WERI-Rb-1 (cell line): ENCODE measurements around the gene SYNJ2.

Experiments
- DNase-seq: peaks from one replicate; pipeline ENCODE4 v3.0.0-alpha.2; 2020
- H3K27ac ChIP-seq: fragments of 250-450 bp; sonication (Bioruptor Pico); 2 replicates; pipeline ENCODE4 v1.5.1; 2020; ENCODE audit warnings: mild to moderate bottlenecking, moderate library complexity
- H3K27me3 ChIP-seq: fragments of 250-450 bp; sonication (Bioruptor Pico); 2 replicates; pipeline ENCODE4 v1.5.1; 2021; ENCODE audit warnings: mild to moderate bottlenecking, low read depth, moderate library complexity; ENCODE audit not compliant: insufficient read depth, severe bottlenecking
- H3K36me3 ChIP-seq: fragments of 250-450 bp; sonication (Bioruptor Pico); 2 replicates; pipeline ENCODE4 v1.5.1; 2020; ENCODE audit warnings: mild to moderate bottlenecking, moderate library complexity
- H3K4me3 ChIP-seq: 2 replicates; pipeline ENCODE4 v1.5.1; 2011; ENCODE audit warnings: low read depth, mild to moderate bottlenecking, control low read depth, low read length
- H3K9me3 ChIP-seq: fragments of 250-450 bp; sonication (Bioruptor Pico); 2 replicates; pipeline ENCODE4 v1.5.1; 2021; ENCODE audit warnings: mild to moderate bottlenecking, moderate library complexity; ENCODE audit not compliant: severe bottlenecking
- CTCF ChIP-seq: IDR thresholded peaks from 2 replicates; pipeline ENCODE4 v1.5.1; 2011; ENCODE audit warnings: low read depth, mild to moderate bottlenecking, control low read depth, inconsistent platforms, low read length

SYNJ2 gene

DNA sequence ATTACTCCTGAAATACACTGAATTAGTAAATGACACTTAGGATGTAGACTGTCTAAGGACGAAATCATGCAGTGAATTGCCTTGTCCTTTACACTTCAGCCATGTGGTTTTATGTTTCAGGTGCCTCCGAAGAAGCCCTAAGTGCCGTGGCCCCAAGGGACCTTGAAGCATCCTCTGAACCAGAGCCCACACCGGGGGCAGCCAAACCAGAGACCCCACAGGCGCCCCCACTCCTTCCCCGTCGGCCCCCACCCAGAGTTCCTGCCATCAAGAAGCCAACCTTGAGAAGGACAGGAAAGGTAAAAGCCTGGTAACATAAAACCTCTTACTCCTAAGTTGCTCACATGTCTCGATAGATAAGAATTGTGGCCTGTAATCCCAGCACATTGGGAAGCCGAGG is 111.1 kb downstream of the SYNJ2 start:
- DNase-seq, result no peak
- Histone ChIP-seq H3K4me3 (no peak overlapping the region), H3K27ac (no peak overlapping the region), H3K27me3 (no peaks in the 10 kb centered on the region), H3K9me3 (no peaks in the 10 kb centered on the region), H3K36me3 (peaks cover 34% of the 10 kb centered on the region)
- TF ChIP-seq CTCF, result no peak

DNA sequence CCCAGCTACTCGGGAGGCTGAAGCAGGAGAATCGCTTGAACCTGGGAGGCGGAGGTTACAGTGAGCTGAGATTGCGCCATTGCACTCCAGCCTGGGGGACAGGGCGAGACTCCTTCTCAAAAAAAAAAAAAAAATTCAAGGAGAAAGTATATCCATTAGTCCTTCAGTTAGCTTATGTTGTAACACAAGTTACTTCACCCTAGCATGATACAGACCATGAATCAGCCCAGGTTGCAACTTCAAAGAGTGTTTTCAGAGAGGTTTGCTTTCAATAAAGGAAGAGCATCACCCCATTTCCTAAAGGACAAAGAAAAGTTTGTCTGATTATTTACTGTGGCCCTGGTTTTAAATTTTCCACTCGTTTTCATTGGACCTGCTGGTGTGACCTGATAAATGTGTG is 113.4 kb downstream of the SYNJ2 start:
- H3K36me3 ChIP-seq, result peaks cover 29% of the 10 kb centered on the region
- no peak overlapping the region for H3K27ac ChIP-seq
- no peaks in the 10 kb centered on the region for H3K27me3 ChIP-seq
- no peak for TF ChIP-seq CTCF
- H3K9me3 ChIP-seq, result no peaks in the 10 kb centered on the region
- H3K4me3 ChIP-seq, result no peak overlapping the region
- DNase-seq, result no peak

DNA sequence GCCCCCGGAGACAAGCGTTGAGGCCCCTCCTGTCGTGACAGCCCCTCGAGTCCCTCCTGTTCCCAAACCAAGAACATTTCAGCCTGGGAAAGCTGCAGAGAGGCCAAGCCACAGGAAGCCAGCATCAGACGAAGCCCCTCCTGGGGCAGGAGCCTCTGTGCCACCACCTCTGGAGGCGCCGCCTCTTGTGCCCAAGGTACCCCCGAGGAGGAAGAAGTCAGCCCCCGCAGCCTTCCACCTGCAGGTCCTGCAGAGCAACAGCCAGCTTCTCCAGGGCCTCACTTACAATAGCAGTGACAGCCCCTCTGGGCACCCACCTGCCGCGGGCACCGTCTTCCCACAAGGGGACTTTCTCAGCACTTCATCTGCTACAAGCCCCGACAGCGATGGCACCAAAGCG is 114.0 kb downstream of the SYNJ2 start:
- H3K27me3 ChIP-seq, result no peaks in the 10 kb centered on the region
- DNase-seq, result no peak
- no peaks in the 10 kb centered on the region for H3K9me3 ChIP-seq
- no peak for TF ChIP-seq CTCF
- H3K27ac ChIP-seq, result no peak overlapping the region
- no peak overlapping the region for H3K4me3 ChIP-seq
- peaks cover 29% of the 10 kb centered on the region for H3K36me3 ChIP-seq

- TF ChIP-seq CTCF, result no peak
- H3K36me3 ChIP-seq, result no peaks in the 10 kb centered on the region
- no peaks in the 10 kb centered on the region for H3K27me3 ChIP-seq
Observed at GRCh38 chr6:158103228-158103627, 121.6 kb downstream of the SYNJ2 start.

GRCh38 chr6:158104696-158105095 is 123.0 kb downstream of the SYNJ2 start:
- Histone ChIP-seq H3K27ac (no peak overlapping the region), H3K9me3 (no peaks in the 10 kb centered on the region), H3K36me3 (peaks cover 4% of the 10 kb centered on the region; the same call in 1 of the 2 replicates), H3K27me3 (no peaks in the 10 kb centered on the region), H3K4me3 (no peak overlapping the region)
- TF ChIP-seq CTCF, result no peak
- DNase-seq, result no peak

More at GRCh38 chr6:158103228-158103627, 121.6 kb downstream of the SYNJ2 start:
- DNase-seq, result no peak
- Histone ChIP-seq H3K4me3 (no peak overlapping the region), H3K9me3 (no peaks in the 10 kb centered on the region), H3K27ac (no peak overlapping the region)

DNA sequence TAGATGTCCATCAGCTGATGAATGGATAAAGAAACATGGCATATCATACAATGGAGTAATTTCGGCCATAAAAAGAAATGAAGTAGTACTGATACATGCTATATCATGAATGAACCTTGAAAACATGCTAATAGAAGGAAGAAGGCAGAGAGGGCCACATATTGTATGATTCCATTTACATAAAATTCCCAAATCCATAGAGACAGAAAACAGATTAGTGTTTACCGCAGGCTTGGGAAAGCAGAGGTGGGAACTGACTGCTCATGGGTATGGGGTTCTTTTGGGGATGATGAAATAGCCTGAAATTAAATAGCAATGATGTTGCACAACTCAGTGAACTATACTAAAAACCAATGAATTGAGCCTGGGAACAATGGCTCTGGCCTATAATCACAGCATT is 128.1 kb downstream of the SYNJ2 start:
- Histone ChIP-seq H3K36me3 (peaks cover 19% of the 10 kb centered on the region), H3K27me3 (no peaks in the 10 kb centered on the region), H3K27ac (no peak overlapping the region), H3K9me3 (no peaks in the 10 kb centered on the region), H3K4me3 (no peak overlapping the region)
- no peak for DNase-seq
- no peak for TF ChIP-seq CTCF
